ENCODE data around the gene ZNF254.
"Not testable (repeated sequence)": the region's sequence is repeated elsewhere in the genome, so short reads cannot be mapped to it uniquely, and the experiment has no call there.

ZNF254 gene

DNA sequence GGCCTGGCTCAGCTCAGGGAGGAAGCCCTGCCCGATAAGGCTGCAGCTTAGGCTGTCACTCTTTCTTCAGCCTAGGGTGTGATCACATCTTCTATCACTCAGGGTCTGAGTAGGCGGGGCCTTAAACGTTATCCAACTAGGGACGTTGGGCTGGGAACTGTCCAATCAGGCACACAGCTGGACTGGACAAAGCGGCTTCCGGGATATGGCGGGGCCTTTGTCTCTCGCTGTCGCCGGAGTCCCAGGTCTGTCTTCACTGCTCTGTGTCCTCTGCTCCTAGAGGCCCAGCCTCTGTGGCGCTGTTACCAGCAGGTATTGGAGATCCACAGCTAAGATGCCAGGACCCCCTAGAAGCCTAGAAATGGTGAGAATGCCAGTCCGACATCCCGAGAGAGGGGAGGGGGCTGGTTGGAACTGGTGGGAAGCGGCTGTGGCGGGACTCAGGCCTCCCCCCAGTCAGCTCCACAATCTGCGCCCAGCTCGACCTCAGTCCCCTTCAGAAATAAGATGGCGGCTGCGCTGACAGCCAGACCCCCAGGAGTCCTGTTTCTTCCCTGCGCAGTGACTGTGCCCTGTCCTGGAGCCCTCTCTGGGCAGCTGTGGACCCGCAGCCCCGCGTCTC lies at the start of gene ZNF254:
TSS of gene ZNF254 (plus strand) at position 214 of the 622 bp plus-strand sequence. CDS start at position 335, 121 bp downstream.
- no peaks in the 10 kb centered on the region for H3K36me3 ChIP-seq (ENCODE audit: low read length)
- H3F3A ChIP-seq (ENCODE audit: insufficient read depth), result no peaks in the 10 kb centered on the region
- no peaks in the 10 kb centered on the region for H3K9me2 ChIP-seq (replicated peaks; ENCODE audit: insufficient read depth, low read length)
- H3K9ac ChIP-seq (ENCODE audit: low read length), result peak within 1 kb of the TSS; percentile 88
- H4K20me1 ChIP-seq (ENCODE audit: low read depth, low read length), result no peaks in the 10 kb centered on the region
- H3K27ac ChIP-seq (ENCODE audit: low read depth, low read length), result peak within 1 kb of the TSS; percentile 61
- TF ChIP-seq EZH2phosphoT487 (conservative IDR thresholded peaks at IDR 0.05; ENCODE audit: low read length), result no peak
- TF ChIP-seq, protein P1, sequence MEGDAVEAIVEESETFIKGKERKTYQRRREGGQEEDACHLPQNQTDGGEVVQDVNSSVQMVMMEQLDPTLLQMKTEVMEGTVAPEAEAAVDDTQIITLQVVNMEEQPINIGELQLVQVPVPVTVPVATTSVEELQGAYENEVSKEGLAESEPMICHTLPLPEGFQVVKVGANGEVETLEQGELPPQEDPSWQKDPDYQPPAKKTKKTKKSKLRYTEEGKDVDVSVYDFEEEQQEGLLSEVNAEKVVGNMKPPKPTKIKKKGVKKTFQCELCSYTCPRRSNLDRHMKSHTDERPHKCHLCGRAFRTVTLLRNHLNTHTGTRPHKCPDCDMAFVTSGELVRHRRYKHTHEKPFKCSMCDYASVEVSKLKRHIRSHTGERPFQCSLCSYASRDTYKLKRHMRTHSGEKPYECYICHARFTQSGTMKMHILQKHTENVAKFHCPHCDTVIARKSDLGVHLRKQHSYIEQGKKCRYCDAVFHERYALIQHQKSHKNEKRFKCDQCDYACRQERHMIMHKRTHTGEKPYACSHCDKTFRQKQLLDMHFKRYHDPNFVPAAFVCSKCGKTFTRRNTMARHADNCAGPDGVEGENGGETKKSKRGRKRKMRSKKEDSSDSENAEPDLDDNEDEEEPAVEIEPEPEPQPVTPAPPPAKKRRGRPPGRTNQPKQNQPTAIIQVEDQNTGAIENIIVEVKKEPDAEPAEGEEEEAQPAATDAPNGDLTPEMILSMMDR (IDR thresholded peaks at IDR 0.05; ENCODE audit: insufficient read depth, low read length, poor library complexity, severe bottlenecking), result no peak
- no peaks in the 10 kb centered on the region for H3K9me3 ChIP-seq (ENCODE audit: insufficient read depth, low read length)
- H3K4me2 ChIP-seq (ENCODE audit: low read depth, low read length, poor library complexity, severe bottlenecking), result peak within 1 kb of the TSS; percentile 69
- peaks cover 49% of the 10 kb centered on the region for H3K79me2 ChIP-seq (ENCODE audit: insufficient read depth, low read length)
- H2AFZ ChIP-seq (ENCODE audit: low read depth, low read length, severe bottlenecking), result peak within 1 kb of the TSS; percentile 66
- H3K27me3 ChIP-seq (ENCODE audit: low read length), result no peaks in the 10 kb centered on the region
- peak within 1 kb of the TSS; percentile 68 for H3K4me3 ChIP-seq (ENCODE audit: insufficient read depth, low read length, poor library complexity, severe bottlenecking)

DNA sequence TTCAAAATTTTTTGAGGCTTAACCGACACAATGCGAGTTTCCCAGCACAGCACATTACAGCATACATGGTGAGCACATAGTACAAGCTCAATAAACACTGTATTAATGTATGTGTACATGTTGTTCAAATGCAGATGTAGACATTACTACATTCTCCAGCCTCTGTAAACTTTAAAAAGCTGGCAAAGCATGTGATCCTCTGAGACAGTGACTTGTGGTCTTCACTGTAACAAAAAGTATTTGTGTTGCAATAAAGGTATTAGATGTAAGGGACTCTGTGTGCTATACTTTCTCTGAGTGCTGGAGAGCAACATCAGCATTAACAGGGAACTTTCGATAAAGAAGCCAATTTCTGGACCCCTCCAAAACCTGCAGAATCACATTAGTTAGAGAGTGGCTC lies 46.4 kb upstream of the ZNF254 start:
- H3K79me2 ChIP-seq (ENCODE audit: insufficient read depth, low read length), result peaks cover 54% of the 10 kb centered on the region
- H3K27me3 ChIP-seq (ENCODE audit: low read length), result no peaks in the 10 kb centered on the region
- no peak overlapping the region for H2AFZ ChIP-seq (ENCODE audit: low read depth, low read length, severe bottlenecking)
- no peak overlapping the region for H3K27ac ChIP-seq (ENCODE audit: low read depth, low read length)
- 0 out of 2 replicates have a peak, but pooled peaks cover 4% of the 10 kb centered on the region for H4K20me1 ChIP-seq (ENCODE audit: low read depth, low read length)
- no peak overlapping the region for H3K4me3 ChIP-seq (ENCODE audit: insufficient read depth, low read length, poor library complexity, severe bottlenecking)
- H3K9me2 ChIP-seq (replicated peaks; ENCODE audit: insufficient read depth, low read length), result no peaks in the 10 kb centered on the region
- H3K9ac ChIP-seq (ENCODE audit: low read length), result no peak overlapping the region
- H3K36me3 ChIP-seq (ENCODE audit: low read length), result 0 out of 2 replicates have a peak, but pooled peaks cover 3% of the 10 kb centered on the region
- no peaks in the 10 kb centered on the region for H3F3A ChIP-seq (ENCODE audit: insufficient read depth)
- TF ChIP-seq, protein P1 (IDR thresholded peaks at IDR 0.05; ENCODE audit: insufficient read depth, low read length, poor library complexity, severe bottlenecking), result no peak
- no peak for TF ChIP-seq EZH2phosphoT487 (conservative IDR thresholded peaks at IDR 0.05; ENCODE audit: low read length)
- H3K9me3 ChIP-seq (ENCODE audit: insufficient read depth, low read length), result no peaks in the 10 kb centered on the region
- H3K4me2 ChIP-seq (ENCODE audit: low read depth, low read length, poor library complexity, severe bottlenecking), result no peak overlapping the region

DNA sequence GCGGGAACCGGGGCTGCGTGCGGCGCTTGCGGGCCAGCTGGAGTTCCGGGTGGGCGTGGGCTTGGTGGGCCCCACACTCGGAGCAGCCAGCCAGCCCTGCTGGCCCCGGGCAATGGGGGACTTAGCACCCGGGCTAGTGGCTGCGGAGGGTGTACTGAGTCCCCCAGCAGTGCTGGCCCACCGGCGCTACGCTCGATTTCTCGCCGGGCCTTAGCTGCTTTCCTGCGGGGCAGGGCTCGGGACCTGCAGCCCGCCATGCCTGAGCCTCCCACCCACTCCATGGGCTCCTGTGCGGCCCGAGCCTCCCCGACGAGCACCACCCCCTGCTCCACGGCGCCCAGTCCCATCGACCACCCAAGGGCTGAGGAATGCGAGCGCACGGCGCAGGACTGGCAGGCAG lies 45.7 kb upstream of the ZNF254 start:
- H4K20me1 ChIP-seq (ENCODE audit: low read depth, low read length); H3K4me2 ChIP-seq (ENCODE audit: low read depth, low read length, poor library complexity, severe bottlenecking); H3K27ac ChIP-seq (ENCODE audit: low read depth, low read length); H3K9ac ChIP-seq (ENCODE audit: low read length); H3K9me3 ChIP-seq (ENCODE audit: insufficient read depth, low read length); H3K27me3 ChIP-seq (ENCODE audit: low read length); H3K36me3 ChIP-seq (ENCODE audit: low read length); H2AFZ ChIP-seq (ENCODE audit: low read depth, low read length, severe bottlenecking); H3K4me3 ChIP-seq (ENCODE audit: insufficient read depth, low read length, poor library complexity, severe bottlenecking); H3F3A ChIP-seq (ENCODE audit: insufficient read depth); H3K9me2 ChIP-seq (replicated peaks; ENCODE audit: insufficient read depth, low read length): not testable (repeated sequence)
- peaks cover 51% of the 10 kb centered on the region for H3K79me2 ChIP-seq (ENCODE audit: insufficient read depth, low read length)

DNA sequence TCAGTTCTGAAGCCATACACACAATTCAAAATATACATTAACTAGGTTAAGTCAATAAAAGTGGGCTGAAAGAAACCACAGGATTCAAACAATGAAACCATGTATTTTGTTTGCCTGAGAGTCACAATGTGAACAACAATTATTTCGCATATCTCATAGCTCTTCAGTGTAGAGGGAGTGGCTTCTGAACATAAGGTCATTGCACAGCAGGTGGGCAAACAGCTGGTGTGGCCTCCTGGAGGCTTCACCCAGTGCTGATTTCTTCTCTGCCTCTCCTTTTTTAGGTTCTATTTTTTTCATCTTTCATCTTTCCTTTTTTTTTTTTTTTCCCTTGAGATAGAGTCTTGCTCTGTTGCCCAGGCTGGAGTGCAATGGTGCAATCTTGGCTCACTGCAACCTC lies 40.4 kb upstream of the ZNF254 start:
- H3K27ac ChIP-seq (ENCODE audit: low read depth, low read length), result no peak overlapping the region
- H3K4me2 ChIP-seq (ENCODE audit: low read depth, low read length, poor library complexity, severe bottlenecking), result no peak overlapping the region
- H3K27me3 ChIP-seq (ENCODE audit: low read length), result no peaks in the 10 kb centered on the region
- peaks cover 6% of the 10 kb centered on the region; the same call in 1 of the 2 replicates for H3K79me2 ChIP-seq (ENCODE audit: insufficient read depth, low read length)
- no peaks in the 10 kb centered on the region for H4K20me1 ChIP-seq (ENCODE audit: low read depth, low read length)
- TF ChIP-seq EZH2phosphoT487 (conservative IDR thresholded peaks at IDR 0.05; ENCODE audit: low read length), result no peak
- TF ChIP-seq, protein P1 (IDR thresholded peaks at IDR 0.05; ENCODE audit: insufficient read depth, low read length, poor library complexity, severe bottlenecking), result no peak
- H3K9me2 ChIP-seq (replicated peaks; ENCODE audit: insufficient read depth, low read length), result no peaks in the 10 kb centered on the region
- no peak overlapping the region for H2AFZ ChIP-seq (ENCODE audit: low read depth, low read length, severe bottlenecking)
- no peaks in the 10 kb centered on the region for H3F3A ChIP-seq (ENCODE audit: insufficient read depth)
- H3K36me3 ChIP-seq (ENCODE audit: low read length), result peaks cover 6% of the 10 kb centered on the region; the same call in 1 of the 2 replicates
- no peak overlapping the region for H3K9ac ChIP-seq (ENCODE audit: low read length)
- H3K9me3 ChIP-seq (ENCODE audit: insufficient read depth, low read length), result no peaks in the 10 kb centered on the region
- no peak overlapping the region for H3K4me3 ChIP-seq (ENCODE audit: insufficient read depth, low read length, poor library complexity, severe bottlenecking)
